H9 (cell line): Measurements from ENCODE around the gene ZNRF4. TPM values are rescaled to one million over a fixed set of nuclear protein-coding genes. Genes with fewer than 3 reads are reported as not detected.
"Not testable (repeated sequence)": the region's sequence is repeated elsewhere in the genome, so short reads cannot be mapped to it uniquely, and the experiment has no call there.

ENCODE experiments used
- DNase-seq: peaks from one replicate; pipeline ENCODE4 v3.0.0-alpha.2; 2017
- H2AFZ ChIP-seq: one replicate; pipeline ENCODE4 v1.6.1; 2013; ENCODE audit warnings: mild to moderate bottlenecking, low read length, control low read depth, moderate library complexity
- H2AK5ac ChIP-seq: 2 replicates; pipeline ENCODE4 v1.6.1; 2013; ENCODE audit warnings: low read length, control low read depth, mixed read lengths; ENCODE audit not compliant: insufficient read length
- H2BK120ac ChIP-seq: one replicate; pipeline ENCODE4 v1.6.1; 2013; ENCODE audit warnings: low read depth, mild to moderate bottlenecking, low read length, control low read depth, inconsistent platforms; ENCODE audit not compliant: poor library complexity, severe bottlenecking
- H2BK12ac ChIP-seq: 2 replicates; pipeline ENCODE4 v1.6.1; 2013; ENCODE audit warnings: low read length, control low read depth, mixed read lengths, low read depth; ENCODE audit not compliant: insufficient read length
- H2BK15ac ChIP-seq: 2 replicates; pipeline ENCODE4 v1.6.1; 2013; ENCODE audit warnings: low read depth, low read length, control low read depth
- H2BK20ac ChIP-seq: one replicate; pipeline ENCODE4 v1.6.1; 2013; ENCODE audit warnings: low read depth, mild to moderate bottlenecking, low read length, control low read depth, inconsistent platforms; ENCODE audit not compliant: poor library complexity, severe bottlenecking
- H2BK5ac ChIP-seq: 2 replicates; pipeline ENCODE4 v1.6.1; 2013; ENCODE audit warnings: low read length, control low read depth, mixed read lengths; ENCODE audit not compliant: insufficient read length
- H3K14ac ChIP-seq: 2 replicates; pipeline ENCODE4 v1.6.1; 2013; ENCODE audit warnings: low read length, control low read depth; ENCODE audit not compliant: insufficient read depth
- H3K18ac ChIP-seq: 2 replicates; pipeline ENCODE4 v1.6.1; 2013; ENCODE audit warnings: low read depth, mild to moderate bottlenecking, mixed read lengths, low read length, control low read depth; ENCODE audit not compliant: insufficient read length
- H3K23ac ChIP-seq: 2 replicates; pipeline ENCODE4 v1.6.1; 2013; ENCODE audit warnings: low read length, control low read depth, mixed read lengths, low read depth; ENCODE audit not compliant: insufficient read length
- H3K23me2 ChIP-seq: 2 replicates; pipeline ENCODE4 v1.6.1; 2013; ENCODE audit warnings: low read depth, mild to moderate bottlenecking, mixed read lengths, low read length, control low read depth; ENCODE audit not compliant: insufficient read length, poor library complexity, severe bottlenecking
- H3K27ac ChIP-seq: 2 replicates; pipeline ENCODE4 v1.5.1; 2013; ENCODE audit warnings: low read length, control low read depth, mixed read lengths, low read depth; ENCODE audit not compliant: insufficient read length
- H3K27me3 ChIP-seq: 2 replicates; pipeline ENCODE4 v1.6.1; 2013; ENCODE audit warnings: low read length, control low read depth, inconsistent platforms; ENCODE audit not compliant: insufficient read depth
- H3K4ac ChIP-seq: 2 replicates; pipeline ENCODE4 v1.6.1; 2013; ENCODE audit warnings: low read depth, mild to moderate bottlenecking, control low read depth, inconsistent platforms, low read length, moderate library complexity
- H3K4me1 ChIP-seq: 2 replicates; pipeline ENCODE4 v1.6.1; 2013; ENCODE audit warnings: low read length, control low read depth, inconsistent platforms; ENCODE audit not compliant: insufficient read depth
- H3K4me2 ChIP-seq: 2 replicates; pipeline ENCODE4 v1.6.1; 2013; ENCODE audit warnings: low read length, control low read depth, mixed read lengths; ENCODE audit not compliant: insufficient read length, insufficient read depth
- H3K56ac ChIP-seq: 2 replicates; pipeline ENCODE4 v1.6.1; 2013; ENCODE audit warnings: low read depth, mild to moderate bottlenecking, mixed read lengths, low read length, control low read depth; ENCODE audit not compliant: insufficient read length
- H3K79me1 ChIP-seq: 2 replicates; pipeline ENCODE4 v1.6.1; 2013; ENCODE audit warnings: low read depth, mild to moderate bottlenecking, moderate library complexity, low read length, control low read depth, inconsistent platforms; ENCODE audit not compliant: insufficient read depth, poor library complexity, severe bottlenecking
- H3K79me2 ChIP-seq: 2 replicates; pipeline ENCODE4 v1.6.1; 2013; ENCODE audit warnings: low read length, control low read depth, inconsistent platforms; ENCODE audit not compliant: insufficient read depth
- H3K9ac ChIP-seq: 2 replicates; pipeline ENCODE4 v1.6.1; 2013; ENCODE audit warnings: low read length, control low read depth, mixed read lengths; ENCODE audit not compliant: insufficient read length; ENCODE audit errors: extremely low read depth
- H3K9me3 ChIP-seq: one replicate; pipeline ENCODE4 v1.6.1; 2013; ENCODE audit warnings: low read depth, low read length, inconsistent platforms; ENCODE audit not compliant: control insufficient read depth
- H3T11ph ChIP-seq: one replicate; pipeline ENCODE4 v1.6.1; 2013; ENCODE audit warnings: mild to moderate bottlenecking, low read length, control low read depth, inconsistent platforms
- H4K20me1 ChIP-seq: one replicate; pipeline ENCODE4 v1.6.1; 2013; ENCODE audit not compliant: control insufficient read depth, insufficient read length, insufficient read depth
- H4K5ac ChIP-seq: 2 replicates; pipeline ENCODE4 v1.6.1; 2013; ENCODE audit warnings: low read depth, mild to moderate bottlenecking, mixed read lengths, low read length, control low read depth; ENCODE audit not compliant: insufficient read length
- H4K8ac ChIP-seq: replicated peaks from 2 replicates; pipeline ENCODE4 v1.6.1; 2013; ENCODE audit warnings: low read length, control low read depth, mixed read lengths, low read depth; ENCODE audit not compliant: insufficient read length
- H4K91ac ChIP-seq: 2 replicates; pipeline ENCODE4 v1.6.1; 2013; ENCODE audit warnings: low read depth, mild to moderate bottlenecking, moderate library complexity, mixed read lengths, low read length, control low read depth; ENCODE audit not compliant: insufficient read length
- H3K27ac Mint-ChIP-seq, 3 experiments: 2 replicates in 2 of 3; 3 replicates in 1 of 3; pipeline ENCODE4 v1.8.0; 2020 to 2021; ENCODE audit warnings: mixed read lengths in 3 of 3, mild to moderate bottlenecking in 1 of 3, moderate library complexity in 1 of 3
- H3K27me3 Mint-ChIP-seq: 2 replicates; pipeline ENCODE4 v1.8.0; 2021; ENCODE audit warnings: low read depth, mild to moderate bottlenecking, moderate library complexity, mixed read lengths
- H3K36me3 Mint-ChIP-seq, 3 experiments: 2 replicates in 2 of 3; 3 replicates in 1 of 3; pipeline ENCODE4 v1.8.0; 2020 to 2021; ENCODE audit warnings: low read depth in 3 of 3, mixed read lengths in 3 of 3; ENCODE audit not compliant: insufficient read depth in 1 of 3
- H3K4me1 Mint-ChIP-seq, 2 experiments: 2 replicates each; pipeline ENCODE4 v1.8.0; 2020; ENCODE audit warnings: mixed read lengths in 2 of 2
- H3K4me3 Mint-ChIP-seq, 2 experiments: 2 replicates in 1 of 2; 3 replicates in 1 of 2; pipeline ENCODE4 v1.8.0; 2020 to 2021; ENCODE audit warnings: mild to moderate bottlenecking in 2 of 2, mixed read lengths in 2 of 2, moderate library complexity in 1 of 2
- H3K9me3 Mint-ChIP-seq, 2 experiments: 2 replicates in 1 of 2; 3 replicates in 1 of 2; pipeline ENCODE4 v1.8.0; 2020; ENCODE audit warnings: mild to moderate bottlenecking in 2 of 2, mixed read lengths in 2 of 2, moderate library complexity in 1 of 2
- CTCF ChIP-seq: fragments of 200-600 bp; sonication (generic); conservative IDR thresholded peaks from 3 replicates; pipeline ENCODE4 v1.8.0; 2021; ENCODE audit warnings: antibody characterized with exemption, mild to moderate bottlenecking
- WGBS: extraction: QIAGEN DNeasy Blood & Tissue Kit; methylation state at CpG from one replicate; pipeline ENCODE4 v1.1.7; 2013; ENCODE audit warnings: missing lambda C conversion rate, low lambda C conversion rate, mixed read lengths; ENCODE audit not compliant: insufficient read length; ENCODE audit errors: extremely low coverage; 5-methylcytosine and 5-hydroxymethylcytosine counted together
- total RNA-seq: library from RNA; stranded (reverse); gene quantifications from 2 replicates; pipeline ENCODE4 v1.2.1, GENCODE V29; 2021

ZNRF4 gene
- total RNA-seq, 1 experiment from 2014 or later, result not detected

GRCh38 chr19:5485286-5485636 lies 30.0 kb downstream of the ZNRF4 start:
- H2BK15ac ChIP-seq, result no peak overlapping the region
- no peak overlapping the region for H3T11ph ChIP-seq
- no peaks in the 10 kb centered on the region for H3K27me3 ChIP-seq
- no peaks in the 10 kb centered on the region for H3K4me1 ChIP-seq
- H4K8ac ChIP-seq, result no peak overlapping the region
- no peak overlapping the region for H2BK120ac ChIP-seq
- H2AFZ ChIP-seq, result no peak overlapping the region
- H3K79me1 ChIP-seq, result no peaks in the 10 kb centered on the region
- no CpG with 5 or more reads among the region's 3 CpGs for WGBS
- H2BK20ac ChIP-seq, result no peak overlapping the region
- no peaks in the 10 kb centered on the region for H3K79me2 ChIP-seq
- peaks cover 4 to 21% of the 10 kb centered on the region in 2 experiments; a peak in 4 of 5 replicates for H3K9me3 Mint-ChIP-seq
- H3K14ac ChIP-seq, result no peak overlapping the region
- H4K91ac ChIP-seq, result no peak overlapping the region
- H3K56ac ChIP-seq, result no peak overlapping the region
- no peak overlapping the region for H3K18ac ChIP-seq
- H3K23me2 ChIP-seq, result no peaks in the 10 kb centered on the region
- no peak overlapping the region for H3K23ac ChIP-seq
- no peak overlapping the region for H3K27ac ChIP-seq
- no peak overlapping the region for H3K4me2 ChIP-seq
- H3K4me1 Mint-ChIP-seq, result peaks cover 6 to 19% of the 10 kb centered on the region in 2 experiments
- H3K27me3 Mint-ChIP-seq, result peaks cover 84% of the 10 kb centered on the region
- H3K9me3 ChIP-seq, result no peaks in the 10 kb centered on the region
- no peak overlapping the region for H3K4me3 Mint-ChIP-seq
- no peak for DNase-seq
- no peak overlapping the region for H3K27ac Mint-ChIP-seq
- no peak overlapping the region for H3K9ac ChIP-seq
- no peak for TF ChIP-seq CTCF
- no peak overlapping the region for H2AK5ac ChIP-seq
- no peaks in the 10 kb centered on the region for H4K20me1 ChIP-seq
- H2BK12ac ChIP-seq, result no peak overlapping the region
- no peak overlapping the region for H4K5ac ChIP-seq
- H3K36me3 Mint-ChIP-seq, result no peaks in the 10 kb centered on the region; a peak in 1 of 7 replicates
- no peak overlapping the region for H3K4ac ChIP-seq
- no peak overlapping the region for H2BK5ac ChIP-seq

- not testable (repeated sequence) for H3K79me1 ChIP-seq, H3K79me2 ChIP-seq, H2BK15ac ChIP-seq, H3K14ac ChIP-seq, H3K23me2 ChIP-seq, H3K27ac Mint-ChIP-seq, H4K20me1 ChIP-seq, H3K4me1 ChIP-seq, H2BK120ac ChIP-seq, H4K8ac ChIP-seq, H3K4me2 ChIP-seq, H3K18ac ChIP-seq, H3K56ac ChIP-seq, H3K27me3 ChIP-seq, H2BK20ac ChIP-seq, H4K5ac ChIP-seq, H2AFZ ChIP-seq, H3K27ac ChIP-seq, H3T11ph ChIP-seq, H2BK12ac ChIP-seq, DNase-seq, H3K4me3 Mint-ChIP-seq, H3K36me3 Mint-ChIP-seq, H2BK5ac ChIP-seq, H3K9ac ChIP-seq, H3K9me3 ChIP-seq, H3K23ac ChIP-seq, H4K91ac ChIP-seq, H2AK5ac ChIP-seq, H3K4ac ChIP-seq
- no CpG with 5 or more reads among the region's 4 CpGs for WGBS
- Mint-ChIP-seq H3K27me3 (peaks cover 84% of the 10 kb centered on the region), H3K4me1 (peaks cover 6 to 19% of the 10 kb centered on the region in 2 experiments), H3K9me3 (peaks cover 4 to 18% of the 10 kb centered on the region in 2 experiments; a peak in 4 of 5 replicates)
Observed at GRCh38 chr19:5485658-5486057, 30.4 kb downstream of the ZNRF4 start.
